Measurements from ENCODE around the gene HAO2.

DNA sequence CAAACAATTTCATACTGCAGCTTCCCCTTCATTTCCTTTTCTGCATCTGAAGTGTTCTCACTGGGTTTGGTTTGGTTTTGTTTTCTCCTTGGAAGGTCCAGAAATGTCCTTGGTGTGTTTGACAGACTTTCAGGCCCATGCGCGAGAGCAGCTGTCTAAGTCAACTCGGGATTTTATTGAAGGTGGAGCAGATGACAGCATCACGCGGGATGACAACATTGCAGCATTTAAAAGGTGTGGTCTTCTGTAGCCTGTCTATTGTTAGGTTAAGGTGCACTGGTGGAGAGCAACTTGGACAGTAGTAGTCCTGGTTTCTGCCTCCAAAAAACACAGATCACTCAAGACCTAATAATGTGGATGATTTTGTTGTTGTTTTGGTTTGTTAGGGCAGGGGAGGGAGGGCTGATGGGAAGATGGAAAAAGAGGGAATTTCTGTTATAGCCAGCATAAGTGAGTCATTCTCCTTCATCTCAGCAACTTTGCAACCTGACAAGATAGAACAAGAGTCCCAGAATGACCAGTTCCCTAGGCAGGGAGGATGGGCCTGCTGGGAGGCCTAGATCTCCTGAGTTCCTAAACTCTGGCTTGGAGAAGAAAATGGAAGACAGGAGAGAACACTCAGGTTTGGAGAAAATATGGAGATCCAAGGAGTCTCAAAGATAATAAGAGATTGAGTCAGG lies 12.5 kb downstream of the HAO2 start:
- TF ChIP-seq CTCF (IDR thresholded peaks at IDR 0.05) (no peak), ZFX (IDR thresholded peaks at IDR 0.05; ENCODE audit: borderline replicate concordance) (no peak)

Measured in 22Rv1 (cell line).